HFF-Myc (cell line): ENCODE data around the gene AKAP6.

Experiments
- DNase-seq: peaks from one replicate; pipeline ENCODE4 v3.0.0-alpha.2; 2011; ENCODE audit warnings: low read depth; ENCODE audit errors: extremely low read depth
- H3K4me3 ChIP-seq: replicated peaks from 2 replicates; pipeline ENCODE4 v1.5.1; 2011; ENCODE audit warnings: low read depth, mild to moderate bottlenecking, control low read depth, low read length
- TF ChIP-seq, protein P1 (sequence below): IDR thresholded peaks from 2 replicates; pipeline ENCODE4 v1.5.1; 2012; ENCODE audit warnings: mild to moderate bottlenecking, low read depth, low read length, control low read depth; ENCODE audit errors: missing control alignments

Gene AKAP6

DNA sequence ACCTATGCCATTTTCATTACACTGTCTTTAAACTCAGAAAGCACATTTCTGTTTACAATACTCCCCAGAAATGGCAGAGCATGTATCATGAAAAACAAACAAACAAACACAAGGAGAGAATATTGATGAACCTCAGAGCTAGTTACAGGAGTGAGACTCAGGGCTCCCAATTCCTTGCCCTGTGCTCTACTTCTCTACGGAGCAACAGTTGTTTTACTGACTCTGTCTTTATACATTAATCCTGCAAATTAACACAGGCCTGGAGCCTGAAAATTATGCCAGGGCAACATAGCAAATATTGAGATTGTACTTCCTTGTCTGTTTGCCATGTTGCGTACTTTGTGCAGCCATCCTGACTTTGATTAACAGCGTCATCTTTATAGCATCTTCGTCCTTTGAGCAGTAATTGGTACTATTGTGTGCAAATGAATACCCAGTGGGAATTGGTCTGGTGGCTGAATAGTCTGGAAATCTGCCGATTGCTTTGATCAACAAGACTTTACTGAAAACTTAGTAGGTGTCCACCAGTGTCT is 15.2 kb upstream of the AKAP6 start:
- TF ChIP-seq, protein P1, sequence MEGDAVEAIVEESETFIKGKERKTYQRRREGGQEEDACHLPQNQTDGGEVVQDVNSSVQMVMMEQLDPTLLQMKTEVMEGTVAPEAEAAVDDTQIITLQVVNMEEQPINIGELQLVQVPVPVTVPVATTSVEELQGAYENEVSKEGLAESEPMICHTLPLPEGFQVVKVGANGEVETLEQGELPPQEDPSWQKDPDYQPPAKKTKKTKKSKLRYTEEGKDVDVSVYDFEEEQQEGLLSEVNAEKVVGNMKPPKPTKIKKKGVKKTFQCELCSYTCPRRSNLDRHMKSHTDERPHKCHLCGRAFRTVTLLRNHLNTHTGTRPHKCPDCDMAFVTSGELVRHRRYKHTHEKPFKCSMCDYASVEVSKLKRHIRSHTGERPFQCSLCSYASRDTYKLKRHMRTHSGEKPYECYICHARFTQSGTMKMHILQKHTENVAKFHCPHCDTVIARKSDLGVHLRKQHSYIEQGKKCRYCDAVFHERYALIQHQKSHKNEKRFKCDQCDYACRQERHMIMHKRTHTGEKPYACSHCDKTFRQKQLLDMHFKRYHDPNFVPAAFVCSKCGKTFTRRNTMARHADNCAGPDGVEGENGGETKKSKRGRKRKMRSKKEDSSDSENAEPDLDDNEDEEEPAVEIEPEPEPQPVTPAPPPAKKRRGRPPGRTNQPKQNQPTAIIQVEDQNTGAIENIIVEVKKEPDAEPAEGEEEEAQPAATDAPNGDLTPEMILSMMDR, result no peak
- no peak overlapping the region for H3K4me3 ChIP-seq
- DNase-seq, result no peak

DNA sequence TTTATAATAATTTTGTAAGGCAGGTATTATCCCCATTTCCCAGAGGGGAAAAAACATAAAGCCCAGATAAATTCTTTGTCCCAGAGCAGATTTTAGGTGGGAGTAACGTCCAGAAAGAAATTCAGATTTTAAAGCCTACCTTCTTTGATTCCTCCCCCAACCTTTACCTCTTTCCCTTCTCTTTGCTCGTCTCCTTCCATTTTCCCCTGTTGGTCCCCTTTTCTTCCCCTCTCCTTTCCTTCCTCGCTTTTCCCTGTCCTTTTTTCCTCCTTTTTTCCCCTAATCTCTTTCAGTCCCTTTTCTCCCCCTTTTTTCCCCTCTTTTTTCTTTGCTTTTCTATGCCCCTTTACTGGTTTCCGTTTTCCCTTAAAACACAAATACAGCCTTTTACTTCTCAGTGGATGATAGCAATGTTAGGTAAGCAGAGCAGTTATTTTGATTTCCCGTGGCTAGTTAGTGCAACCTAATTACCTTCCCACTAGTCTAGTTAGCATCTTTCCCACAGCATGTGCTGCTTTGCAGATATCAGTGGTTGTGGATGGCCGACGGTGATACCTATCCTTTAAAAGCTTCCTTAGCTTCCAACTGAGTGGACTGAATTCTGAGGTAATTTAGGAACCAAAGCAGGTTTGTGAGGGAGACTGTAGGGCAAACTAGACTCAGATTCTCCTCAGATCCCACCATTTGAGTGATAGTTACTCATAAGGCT is 10.9 kb upstream of the AKAP6 start:
- TF ChIP-seq, protein P1, result no peak
- DNase-seq, result no peak
- no peak overlapping the region for H3K4me3 ChIP-seq

DNA sequence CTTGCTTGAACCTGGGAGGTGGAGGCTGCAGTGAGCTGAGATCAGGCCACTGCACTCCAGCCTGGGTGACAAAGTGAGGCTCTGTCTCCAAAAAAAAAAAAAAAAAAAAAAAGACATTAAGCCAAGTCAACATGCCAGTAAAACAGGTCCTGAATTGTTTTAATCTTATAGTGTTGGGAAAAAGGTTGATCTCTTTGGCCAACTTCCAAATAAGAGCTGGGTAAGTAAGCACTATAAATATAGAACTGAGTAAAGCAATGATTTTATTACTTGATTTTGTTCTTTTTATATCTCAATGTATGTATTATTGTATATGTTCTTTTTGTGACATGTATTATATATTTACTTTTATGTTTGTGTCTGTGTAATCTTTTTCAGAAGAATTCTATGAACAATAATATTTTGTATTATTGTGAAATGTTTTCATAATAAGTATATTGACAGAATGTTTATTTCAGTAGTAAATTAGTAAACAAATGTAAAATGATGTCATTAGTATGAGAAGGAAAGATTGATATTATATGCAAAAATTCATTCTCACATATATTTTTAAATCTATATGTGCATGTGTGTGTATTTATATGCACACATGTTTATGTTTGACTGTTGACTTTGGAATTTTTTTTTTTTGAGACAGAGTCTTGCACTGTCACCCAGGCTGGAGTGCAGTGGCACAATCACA is 9.6 kb upstream of the AKAP6 start:
- H3K4me3 ChIP-seq, result no peak overlapping the region
- TF ChIP-seq, protein P1, result no peak
- DNase-seq, result no peak

DNA sequence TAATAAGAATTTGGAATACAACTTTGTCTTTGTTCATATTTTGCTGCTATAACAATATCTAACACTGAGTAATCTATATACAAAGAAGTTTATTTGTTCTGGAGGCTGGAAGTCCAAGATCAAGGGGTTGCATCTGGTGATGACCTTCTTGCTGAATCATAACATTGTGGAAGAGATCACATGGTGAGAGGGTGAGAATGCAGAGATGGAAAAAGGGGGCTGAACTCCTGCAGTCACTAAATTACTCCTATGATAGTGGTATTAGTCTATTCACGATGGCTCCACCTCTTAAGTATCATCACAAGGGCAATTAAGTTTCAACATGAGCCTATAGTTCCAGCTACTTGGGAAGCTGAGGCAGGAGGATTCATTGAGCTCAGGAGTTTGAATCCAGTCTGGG is 4.5 kb upstream of the AKAP6 start:
- TF ChIP-seq, protein P1, result no peak
- no peak for DNase-seq
- H3K4me3 ChIP-seq, result no peak overlapping the region

DNA sequence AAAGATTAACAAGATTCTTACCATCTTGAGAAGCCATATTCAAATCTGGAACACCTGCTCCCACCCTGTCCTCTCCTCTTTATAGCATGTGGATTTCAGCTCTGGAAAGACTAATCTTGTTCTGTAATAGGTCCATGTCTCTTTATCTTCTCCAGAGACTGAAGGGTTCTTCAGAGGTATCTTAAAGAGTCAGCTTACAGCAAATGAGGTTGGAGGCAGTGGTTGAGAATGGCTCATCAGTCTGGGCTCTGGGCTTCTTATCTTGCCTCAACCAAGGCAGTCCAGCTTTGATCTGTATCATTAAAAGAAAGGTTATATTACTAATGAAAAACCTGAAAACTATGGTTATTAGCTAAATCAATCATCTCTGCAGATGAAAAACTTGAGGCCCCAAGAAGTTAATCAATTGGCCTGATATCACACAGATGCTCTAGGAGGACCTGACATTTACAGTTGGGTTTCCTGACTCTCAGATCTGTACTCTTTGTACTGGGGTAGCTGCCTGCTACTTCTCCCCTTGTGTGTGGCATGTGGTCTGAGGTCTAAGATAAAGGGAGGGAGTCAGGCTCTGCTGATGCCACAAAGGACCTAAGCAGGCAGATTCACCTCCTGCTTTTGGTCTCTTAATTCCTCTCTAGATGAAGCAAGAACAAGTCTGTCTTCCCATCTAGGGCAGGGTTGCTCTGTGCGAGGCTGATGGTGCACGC is 1.7 kb upstream of the AKAP6 start:
- DNase-seq, result no peak
- H3K4me3 ChIP-seq, result no peak overlapping the region
- TF ChIP-seq, protein P1, result no peak

DNA sequence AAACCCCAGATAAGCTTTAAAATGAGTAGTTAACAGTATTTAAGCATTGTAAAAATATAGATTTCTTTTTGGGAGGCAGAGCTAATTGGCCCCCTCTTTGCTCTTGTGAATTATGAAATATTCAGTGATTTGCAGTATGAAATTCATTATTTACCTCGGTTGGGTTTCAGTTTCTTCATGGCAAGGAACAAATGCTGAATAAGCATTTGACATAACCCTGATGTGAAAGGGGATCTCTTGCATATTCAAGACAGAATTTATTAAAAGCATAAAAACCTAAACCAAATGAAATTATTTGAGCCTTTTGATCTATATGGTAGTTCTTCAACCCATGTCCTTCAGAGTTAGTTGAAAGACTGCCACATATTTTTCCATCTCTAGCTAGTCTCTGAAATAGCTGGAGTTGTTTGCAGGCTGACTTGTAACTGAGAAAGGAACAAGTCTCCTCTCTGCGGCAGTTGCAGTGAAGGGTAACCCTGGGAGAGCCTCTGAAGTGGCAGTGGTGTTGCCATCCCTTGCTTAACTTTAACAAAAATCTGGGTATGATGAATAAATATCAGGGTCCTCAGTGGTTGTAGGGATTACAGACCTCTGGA is 690 bp downstream of the AKAP6 start:
- TF ChIP-seq, protein P1, result no peak
- no peak for DNase-seq

More for the DNA sequence above, 690 bp downstream of the AKAP6 start:
- no peak overlapping the region for H3K4me3 ChIP-seq
